HG02973 (cell line): ENCODE measurements around the gene GAB2.

Source experiments
- ATAC-seq: cut with Tn5 transposase; IDR thresholded peaks from one replicate; pipeline ENCODE4 v1.9.1; 2021; ENCODE audit warnings: moderate library complexity; ENCODE audit not compliant: unreplicated experiment

Gene GAB2

GRCh38 chr11:78428266-78428636 lies 10.6 kb upstream of the GAB2 start:
- peak; percentile 3 for ATAC-seq

DNA sequence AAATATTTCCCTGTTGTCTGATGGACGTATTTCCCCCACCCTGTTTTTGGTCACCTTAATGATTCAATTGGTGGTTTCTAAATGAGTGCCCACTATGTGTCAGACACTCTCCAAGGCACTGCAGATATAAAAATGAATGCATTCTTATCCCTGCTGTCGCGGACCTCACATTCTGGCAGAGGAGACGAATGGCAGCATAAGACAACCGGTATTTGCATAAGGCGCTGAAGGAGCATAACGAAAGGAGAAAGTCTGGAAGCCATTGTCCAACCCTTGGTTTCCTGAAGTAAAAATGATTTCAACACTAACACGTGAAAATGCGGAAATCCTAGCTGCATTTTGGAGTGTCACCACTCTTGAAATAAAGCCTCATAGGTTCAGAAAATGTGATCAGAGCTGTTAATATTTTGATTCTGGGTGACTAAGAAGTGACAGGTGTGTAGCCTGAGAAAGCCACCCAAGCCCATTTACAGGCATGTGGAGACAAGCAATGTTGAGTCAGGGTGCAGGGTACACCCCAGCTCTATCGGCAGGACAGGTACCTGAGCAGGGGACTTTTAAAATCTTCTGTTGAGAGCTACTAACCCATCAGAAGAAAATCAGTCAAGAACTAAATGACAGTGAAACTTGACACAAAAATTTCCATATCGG lies 10.1 kb upstream of the GAB2 start:
- peak; percentile 40 for ATAC-seq

DNA sequence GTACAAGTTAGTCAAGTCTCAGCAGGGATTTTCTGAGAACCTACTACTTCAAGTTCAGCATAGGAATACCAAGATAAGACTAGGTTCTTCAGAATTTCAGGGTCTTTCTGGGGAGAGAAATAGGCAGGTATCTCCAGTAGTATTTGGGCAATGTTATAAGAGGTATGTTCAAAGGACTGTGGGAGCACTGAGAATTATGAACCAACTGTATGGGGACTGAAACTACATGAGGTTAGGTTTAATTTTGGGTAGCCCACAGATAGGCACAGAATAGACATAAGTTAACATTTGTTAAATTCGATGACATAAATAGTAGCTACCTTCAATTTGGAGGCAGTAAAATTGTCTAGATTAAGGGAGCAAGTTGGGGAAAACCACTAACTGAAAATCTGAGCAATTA lies 9.2 kb upstream of the GAB2 start:
- ATAC-seq, result no peak

DNA sequence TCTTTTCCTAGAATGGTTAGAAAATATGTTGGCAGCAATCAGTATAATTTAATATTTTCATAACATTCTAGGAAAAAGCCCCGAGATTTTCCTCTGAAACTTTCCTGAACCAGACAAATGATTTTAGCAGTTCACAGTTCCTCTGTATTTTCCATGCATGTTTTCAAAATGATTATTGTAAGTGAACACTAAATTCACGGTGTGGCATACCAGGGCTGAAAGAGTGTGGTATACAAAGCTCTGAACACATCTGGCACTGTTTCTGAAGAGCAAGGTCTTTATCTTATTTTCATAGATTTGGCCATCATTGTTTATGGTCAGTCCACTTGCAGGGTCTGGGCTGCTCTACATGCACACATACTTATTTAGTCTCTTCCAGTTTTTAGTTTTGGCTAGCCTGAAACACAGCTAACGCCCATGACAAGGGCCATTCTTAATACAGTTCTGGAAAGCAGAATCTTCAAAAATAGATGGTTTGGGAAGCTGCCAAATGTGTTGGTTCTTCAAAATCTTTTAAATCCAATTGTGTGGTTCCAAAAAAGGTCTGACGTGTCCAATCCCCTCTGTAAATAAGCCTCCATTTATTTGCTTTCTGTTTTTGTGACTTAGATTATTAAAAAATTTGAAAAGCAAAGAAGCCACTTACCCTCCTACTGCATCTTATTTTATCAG lies 7.9 kb upstream of the GAB2 start:
- no peak for ATAC-seq

- ATAC-seq, result no peak
These were observed 7.0 kb upstream of the GAB2 start for GRCh38 chr11:78424334-78425270.

DNA sequence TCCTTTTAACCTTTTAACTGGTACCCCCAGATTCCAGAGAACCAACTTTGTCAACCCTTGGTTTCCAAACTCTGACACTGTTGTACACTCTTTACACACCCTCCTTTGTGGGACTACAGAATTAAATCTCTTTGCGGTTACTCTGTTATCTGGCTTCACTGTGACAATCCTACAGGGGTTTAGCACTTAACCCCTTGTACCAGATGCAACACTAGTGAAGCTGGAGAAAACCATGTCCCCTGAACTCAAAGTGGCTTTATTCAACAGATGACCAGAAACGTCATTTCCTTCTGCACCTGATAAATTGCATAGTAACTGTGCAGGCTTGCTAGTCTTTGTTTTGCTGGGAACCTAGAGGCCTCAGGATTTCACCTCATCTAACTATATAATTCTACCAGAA lies 5.6 kb upstream of the GAB2 start:
- ATAC-seq, result no peak

DNA sequence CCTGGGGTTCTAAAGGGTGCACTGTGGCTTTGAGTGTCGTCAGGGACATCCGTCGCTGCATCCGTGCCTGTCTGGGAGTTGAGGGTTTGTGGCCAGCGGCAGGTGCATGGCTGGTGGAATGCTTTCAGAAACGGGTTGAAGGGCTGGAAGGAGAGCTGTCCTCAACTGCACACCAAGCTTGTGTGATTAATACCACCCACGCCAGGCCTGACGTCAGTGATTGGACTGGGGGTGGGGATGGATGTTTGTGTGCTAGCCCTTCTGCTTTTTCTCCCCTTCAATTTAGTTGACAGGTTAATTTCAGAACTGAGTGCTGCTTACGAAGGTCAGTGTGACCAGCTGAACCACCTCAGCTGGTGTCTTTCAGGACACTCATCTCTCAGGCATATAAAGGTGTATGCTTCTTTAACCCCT lies 3.2 kb upstream of the GAB2 start:
- no peak for ATAC-seq

GRCh38 chr11:78420255-78420764 lies 2.7 kb upstream of the GAB2 start:
- ATAC-seq, result no peak

DNA sequence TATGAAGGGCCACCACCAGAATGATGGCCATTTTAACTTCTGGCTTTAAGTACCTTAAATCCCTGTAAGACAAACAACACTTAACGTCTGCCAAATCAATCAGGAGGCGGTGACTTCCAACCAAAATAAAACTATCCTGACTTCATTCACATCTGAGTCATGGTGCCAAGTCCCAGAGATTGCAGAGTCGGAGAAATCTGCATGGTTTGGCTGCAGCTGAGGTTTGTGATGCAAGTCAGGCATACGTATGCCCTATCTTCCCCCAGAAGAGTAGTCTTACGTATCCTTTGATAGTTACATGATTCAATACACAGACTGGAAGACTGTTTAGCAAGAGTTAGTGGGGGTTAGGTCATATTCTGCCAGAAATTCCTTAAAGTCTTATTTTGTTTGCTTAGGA lies 1.7 kb upstream of the GAB2 start:
- ATAC-seq, result no peak

DNA sequence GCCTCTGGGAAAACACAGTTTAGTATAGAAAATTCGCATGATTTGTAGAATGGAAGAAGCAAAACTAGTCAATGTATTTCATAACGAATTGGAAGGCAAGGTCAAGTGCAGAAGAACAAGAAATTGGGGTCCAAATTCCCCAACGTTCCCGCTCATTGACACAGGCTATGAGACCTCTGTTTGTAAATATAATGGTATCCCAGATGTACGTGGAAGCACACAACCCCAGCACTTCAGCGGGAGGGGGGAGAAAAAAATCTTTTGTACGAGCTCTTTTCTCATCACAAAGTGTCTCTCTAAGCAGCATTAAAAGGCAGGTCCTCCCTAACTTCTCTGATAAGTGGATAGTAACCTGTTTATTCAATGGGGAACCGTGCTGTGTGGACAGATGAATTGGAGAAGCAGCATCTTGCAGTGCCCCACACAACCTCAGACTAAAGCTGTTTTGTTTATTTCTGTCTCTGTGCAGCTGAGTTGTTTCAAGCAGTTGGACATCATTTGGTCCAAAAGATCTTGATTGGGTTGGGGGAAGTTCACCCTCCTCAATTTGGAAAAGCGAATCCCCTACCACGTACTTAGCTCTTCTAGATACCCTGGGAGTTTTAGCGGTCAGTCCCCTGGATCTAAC lies 1.1 kb upstream of the GAB2 start:
- ATAC-seq, result no peak

DNA sequence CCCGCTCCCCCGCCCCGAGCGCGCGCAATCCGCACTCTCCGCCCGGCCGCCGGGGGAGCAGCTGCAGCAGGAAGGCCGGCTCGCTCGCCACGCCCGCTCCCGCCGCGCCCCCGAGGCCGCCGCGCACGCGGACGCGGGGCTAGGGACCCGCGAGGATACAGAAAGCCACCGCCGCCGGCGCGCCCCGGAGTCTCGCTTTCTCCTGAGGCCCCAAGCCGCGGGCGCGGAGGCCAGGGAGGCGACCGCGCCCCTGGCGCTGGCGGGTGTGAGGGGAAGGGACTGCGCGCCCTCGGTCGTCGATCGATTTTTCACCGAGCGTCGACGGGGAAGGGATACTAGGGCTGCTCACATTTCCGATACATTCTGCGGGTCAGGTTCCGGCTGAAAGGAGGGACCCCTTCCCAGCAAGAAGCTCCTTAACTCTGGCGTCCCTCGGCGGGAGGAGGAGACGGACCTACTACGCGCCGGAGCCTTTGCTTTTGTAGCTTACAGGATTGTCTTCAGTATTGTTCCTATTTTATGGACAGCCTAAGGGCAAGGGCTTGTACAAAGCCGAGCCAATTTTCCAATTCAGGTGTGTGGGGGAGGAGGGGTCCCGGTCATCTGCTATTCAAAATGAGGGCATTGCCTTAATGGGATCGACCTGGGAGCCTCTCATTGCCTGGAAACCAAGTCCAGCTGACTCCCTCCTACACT lies 416 bp upstream of the GAB2 start:
- ATAC-seq, result peak; percentile 43

DNA sequence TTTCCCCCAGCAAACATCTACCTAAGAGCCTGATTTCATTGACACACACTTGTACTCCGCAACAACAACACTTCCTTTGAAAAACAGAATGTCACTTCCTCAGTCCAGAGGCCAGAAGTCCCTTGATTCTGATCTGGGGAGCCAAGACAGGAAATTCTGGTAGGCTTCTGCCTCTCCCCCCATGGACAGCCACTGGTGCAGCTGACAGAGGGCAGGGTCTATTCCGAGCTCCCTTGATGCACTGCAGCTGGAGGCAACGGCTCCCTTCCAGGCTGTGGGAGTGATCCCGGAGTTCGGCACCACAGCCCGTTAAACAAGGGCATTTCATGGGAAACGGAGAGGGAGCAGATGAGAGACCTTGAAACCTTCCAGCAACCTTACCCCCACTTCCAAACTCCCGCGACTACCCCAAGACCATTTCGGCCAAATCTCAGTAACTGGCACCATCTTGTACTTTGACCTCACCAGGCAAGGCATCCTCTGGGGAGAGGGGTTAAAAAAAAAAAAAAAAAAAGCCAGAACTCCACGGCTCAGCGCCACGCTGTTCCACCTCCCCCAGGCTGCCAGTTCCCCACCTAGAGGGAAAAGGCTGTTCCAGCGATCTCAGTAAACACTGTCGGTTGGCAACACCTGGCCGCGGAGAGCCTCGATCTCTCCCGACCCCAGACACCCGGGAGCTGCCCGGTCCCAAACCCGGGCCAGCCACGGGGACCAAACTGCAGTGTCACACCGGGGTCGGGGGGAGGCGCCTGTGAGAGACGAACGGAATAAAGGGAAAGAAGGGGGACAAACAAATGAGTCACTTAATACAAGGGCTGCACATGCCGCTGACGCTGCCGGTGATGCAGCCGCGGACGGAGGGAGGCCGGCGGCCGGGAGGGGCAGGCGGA lies 1.1 kb downstream of the GAB2 start:
- ATAC-seq, result peak; percentile 60

GRCh38 chr11:78415338-78415737 lies 2.3 kb downstream of the GAB2 start:
- no peak for ATAC-seq

DNA sequence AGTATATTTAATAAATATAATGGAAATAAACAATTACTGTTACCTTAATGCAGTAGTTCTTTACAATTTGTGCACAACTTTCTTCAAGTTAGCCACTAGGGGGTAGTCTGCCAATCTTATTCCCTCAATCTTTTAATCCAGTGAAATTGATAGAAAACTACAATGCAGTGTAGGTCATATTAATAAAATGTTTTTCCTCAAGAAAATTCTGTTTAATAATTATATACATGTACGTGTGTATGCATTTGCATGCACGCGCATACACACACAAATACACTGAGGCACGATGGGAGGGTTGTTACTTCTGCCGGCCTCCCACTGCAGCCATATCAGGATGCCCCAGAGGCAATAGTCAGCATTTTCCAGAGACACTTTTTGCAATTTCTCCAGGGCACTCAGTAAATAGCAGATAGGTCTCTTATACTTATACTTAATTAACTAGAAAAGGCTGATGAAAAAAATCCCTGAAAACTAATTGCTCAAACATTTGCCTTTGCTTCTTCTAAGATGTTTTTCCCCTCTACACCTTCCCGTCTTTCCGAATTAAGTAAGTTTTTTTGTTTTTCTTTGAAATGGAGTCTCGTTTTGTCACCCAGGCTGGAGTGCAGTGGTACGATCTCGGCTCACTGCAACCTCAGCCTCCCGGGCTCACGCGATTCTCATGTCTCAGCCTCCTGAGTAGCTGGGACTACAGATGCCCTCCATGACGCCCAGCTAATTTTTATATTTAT lies 3.1 kb downstream of the GAB2 start:
- no peak for ATAC-seq

DNA sequence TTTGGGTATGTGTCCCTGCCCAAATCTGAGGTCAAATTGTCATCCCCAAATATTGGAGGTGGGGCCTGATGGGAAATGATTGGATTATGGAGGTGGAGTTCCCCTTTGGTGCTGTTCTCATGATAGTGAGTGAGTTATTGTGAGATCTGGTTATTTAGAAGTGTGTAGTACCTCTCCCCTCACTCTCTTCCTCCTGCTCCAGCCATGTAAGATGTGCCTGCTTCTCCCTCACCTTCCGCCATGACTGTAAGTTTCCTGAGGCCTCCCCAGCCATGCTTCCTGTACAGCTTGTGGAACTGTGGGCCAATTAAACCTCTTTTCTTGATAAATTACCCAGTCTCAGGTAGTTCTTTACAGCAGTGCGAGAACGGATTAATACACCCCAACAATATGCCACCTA lies 9.0 kb downstream of the GAB2 start:
- ATAC-seq, result no peak

- no peak for ATAC-seq
These were observed 10.9 kb downstream of the GAB2 start for GRCh38 chr11:78406568-78407196.

GRCh38 chr11:78405805-78406204 lies 11.8 kb downstream of the GAB2 start:
- ATAC-seq, result no peak

DNA sequence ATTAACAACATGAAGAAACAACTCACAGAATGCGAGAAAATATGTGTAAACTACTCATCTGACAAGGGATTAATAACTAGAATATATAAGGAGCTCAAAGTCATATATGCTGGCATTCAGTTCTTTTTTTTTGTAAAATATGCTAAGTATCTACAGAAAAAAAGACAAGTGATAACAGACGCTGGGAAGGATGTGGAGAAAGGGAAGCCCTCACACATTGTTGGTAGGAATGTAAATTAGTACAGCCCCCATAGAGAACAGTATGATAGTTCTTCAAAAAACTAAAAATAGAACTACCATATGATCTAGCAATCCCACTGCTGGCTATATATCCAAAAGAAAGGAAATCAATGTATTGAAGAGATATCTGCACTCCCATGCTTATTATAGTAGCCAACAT lies 13.8 kb downstream of the GAB2 start:
- ATAC-seq, result no peak
